Measurements from ENCODE around the gene TMEM9B.

Gene TMEM9B

DNA sequence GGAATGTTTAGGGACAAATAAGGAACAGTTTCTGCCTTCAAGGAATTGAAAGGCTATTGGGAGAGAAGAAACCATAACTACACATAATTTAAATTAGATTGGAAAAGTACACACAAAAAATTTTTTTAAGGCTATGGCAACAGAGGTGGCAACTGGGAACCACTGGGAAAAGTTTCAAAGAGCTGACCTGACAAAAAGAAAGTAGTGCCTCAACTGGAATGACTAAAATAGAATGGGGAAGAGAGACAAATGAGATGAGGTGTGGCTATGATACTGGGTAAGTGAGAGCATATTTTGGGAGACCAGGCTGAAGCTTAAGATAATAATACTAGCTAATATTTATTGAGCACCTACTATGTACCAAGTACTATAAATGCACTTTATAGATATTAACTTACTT is 56.1 kb downstream of the TMEM9B start:
- Mint-ChIP-seq H3K4me1 (peaks cover 23% of the 10 kb centered on the region), H3K27ac (no peak overlapping the region)

DNA sequence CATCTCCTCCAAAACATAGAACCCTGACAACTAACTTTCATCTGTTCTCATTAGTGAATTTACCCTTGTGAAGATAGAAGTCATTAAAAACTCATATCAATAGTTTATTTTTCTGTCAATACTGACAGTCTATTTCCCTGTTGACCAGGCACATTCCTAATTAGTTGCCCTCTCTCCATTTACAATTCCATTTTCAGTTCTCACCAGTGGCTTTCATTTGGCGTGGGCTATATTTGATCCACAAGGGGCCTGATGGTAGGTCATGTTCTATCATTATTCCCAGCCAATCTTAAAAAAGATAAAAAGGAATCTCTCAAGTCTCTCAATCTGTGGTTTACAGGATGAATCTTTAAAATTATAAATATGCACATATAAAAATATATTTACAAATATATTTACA is 57.1 kb downstream of the TMEM9B start:
- no peak for DNase-seq
- no peak overlapping the region for H3K27ac Mint-ChIP-seq
- TF ChIP-seq, protein P1, sequence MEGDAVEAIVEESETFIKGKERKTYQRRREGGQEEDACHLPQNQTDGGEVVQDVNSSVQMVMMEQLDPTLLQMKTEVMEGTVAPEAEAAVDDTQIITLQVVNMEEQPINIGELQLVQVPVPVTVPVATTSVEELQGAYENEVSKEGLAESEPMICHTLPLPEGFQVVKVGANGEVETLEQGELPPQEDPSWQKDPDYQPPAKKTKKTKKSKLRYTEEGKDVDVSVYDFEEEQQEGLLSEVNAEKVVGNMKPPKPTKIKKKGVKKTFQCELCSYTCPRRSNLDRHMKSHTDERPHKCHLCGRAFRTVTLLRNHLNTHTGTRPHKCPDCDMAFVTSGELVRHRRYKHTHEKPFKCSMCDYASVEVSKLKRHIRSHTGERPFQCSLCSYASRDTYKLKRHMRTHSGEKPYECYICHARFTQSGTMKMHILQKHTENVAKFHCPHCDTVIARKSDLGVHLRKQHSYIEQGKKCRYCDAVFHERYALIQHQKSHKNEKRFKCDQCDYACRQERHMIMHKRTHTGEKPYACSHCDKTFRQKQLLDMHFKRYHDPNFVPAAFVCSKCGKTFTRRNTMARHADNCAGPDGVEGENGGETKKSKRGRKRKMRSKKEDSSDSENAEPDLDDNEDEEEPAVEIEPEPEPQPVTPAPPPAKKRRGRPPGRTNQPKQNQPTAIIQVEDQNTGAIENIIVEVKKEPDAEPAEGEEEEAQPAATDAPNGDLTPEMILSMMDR (IDR thresholded peaks at IDR 0.05): no peak
- H3K27me3 Mint-ChIP-seq (ENCODE audit: low read depth, poor library complexity): peaks cover 23% of the 10 kb centered on the region
- no peak overlapping the region for H3K4me3 Mint-ChIP-seq
- peaks cover 18% of the 10 kb centered on the region for H3K4me1 Mint-ChIP-seq
- H3K36me3 Mint-ChIP-seq (ENCODE audit: low read depth): peaks cover 5% of the 10 kb centered on the region
- H3K9me3 Mint-ChIP-seq: peaks cover 5% of the 10 kb centered on the region

More for the DNA sequence above, 56.1 kb downstream of the TMEM9B start:
- Mint-ChIP-seq H3K4me3 (no peak overlapping the region), H3K27me3 (ENCODE audit: low read depth, poor library complexity) (peaks cover 23% of the 10 kb centered on the region), H3K9me3 (no peaks in the 10 kb centered on the region), H3K36me3 (ENCODE audit: low read depth) (no peaks in the 10 kb centered on the region)
- no peak for DNase-seq
- TF ChIP-seq, protein P1 (IDR thresholded peaks at IDR 0.05): no peak

DNA sequence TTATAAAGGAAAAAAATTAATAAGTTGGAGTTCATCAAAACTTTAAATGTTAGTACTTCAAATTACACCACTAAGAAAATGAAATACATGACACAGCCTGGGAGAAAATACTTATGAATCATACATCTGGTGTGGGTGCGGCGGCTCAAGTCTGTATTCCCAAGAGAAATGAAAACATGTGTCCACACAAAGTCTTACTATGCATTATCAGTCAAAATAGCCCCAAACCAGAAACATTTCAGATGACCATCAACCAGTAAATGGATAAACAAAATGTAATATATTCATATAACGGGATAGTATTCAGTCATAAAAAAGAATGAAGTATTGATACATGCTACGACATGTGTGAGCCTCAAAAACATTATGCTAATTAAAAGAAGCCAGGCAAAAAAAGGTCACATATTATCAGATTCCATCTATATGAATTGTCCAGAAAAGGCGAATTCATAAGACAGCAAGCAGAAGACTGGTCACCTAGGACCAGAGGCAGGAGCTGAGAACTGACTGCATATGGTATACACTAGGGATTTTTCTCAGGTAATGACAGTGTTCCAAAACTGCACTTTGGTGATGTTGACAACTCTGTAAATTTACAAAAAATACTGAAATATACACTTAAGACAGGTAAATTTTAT is 58.6 kb downstream of the TMEM9B start:
- Mint-ChIP-seq H3K27me3 (ENCODE audit: low read depth, poor library complexity) (peaks cover 23% of the 10 kb centered on the region), H3K4me1 (peaks cover 17% of the 10 kb centered on the region), H3K36me3 (ENCODE audit: low read depth) (peaks cover 10% of the 10 kb centered on the region), H3K27ac (no peak overlapping the region), H3K4me3 (no peak overlapping the region), H3K9me3 (peaks cover 18% of the 10 kb centered on the region)
- TF ChIP-seq, protein P1 (IDR thresholded peaks at IDR 0.05): no peak
- no peak for DNase-seq

DNA sequence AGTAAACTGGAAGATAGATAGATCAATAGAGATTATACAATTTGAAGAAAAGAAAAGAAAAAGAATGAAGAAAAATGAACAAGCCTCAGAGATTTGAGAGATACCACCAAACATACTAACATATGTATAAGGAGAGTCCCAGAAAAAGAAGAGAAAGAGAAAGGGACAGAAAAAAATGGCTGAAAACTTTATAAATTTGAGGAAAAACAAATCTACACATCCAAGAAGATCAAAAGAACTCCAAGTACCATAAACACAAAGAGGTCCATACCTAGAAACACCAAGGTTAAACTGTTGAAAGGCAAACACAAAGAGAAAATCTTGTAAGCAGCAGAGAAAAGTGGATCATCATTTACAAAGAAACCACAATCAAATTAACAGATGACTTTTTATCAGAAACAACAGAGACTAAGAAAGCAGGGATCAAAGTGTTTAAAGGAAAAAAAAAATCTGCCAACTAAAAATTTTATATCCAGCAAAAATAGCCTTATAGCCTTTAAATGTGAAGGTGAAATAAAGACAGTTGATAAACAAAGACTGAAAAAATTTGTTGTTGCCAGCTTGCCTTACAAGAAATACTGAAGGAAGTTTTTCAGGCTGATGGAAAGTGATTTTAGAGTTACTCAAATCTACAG is 65.0 kb downstream of the TMEM9B start:
- Mint-ChIP-seq H3K27ac (no peak overlapping the region), H3K9me3 (peaks cover 53% of the 10 kb centered on the region), H3K4me1 (no peaks in the 10 kb centered on the region), H3K4me3 (no peak overlapping the region), H3K27me3 (ENCODE audit: low read depth, poor library complexity) (no peaks in the 10 kb centered on the region), H3K36me3 (ENCODE audit: low read depth) (peaks cover 25% of the 10 kb centered on the region)
- DNase-seq: no peak
- TF ChIP-seq, protein P1 (IDR thresholded peaks at IDR 0.05): no peak
